WTC11 (cell line): ENCODE results near the gene NT5C1A. TPM values are rescaled to one million over a fixed set of nuclear protein-coding genes. Genes with fewer than 3 reads are reported as not detected.

ENCODE experiments used
- ATAC-seq: fragments of 200-7000 bp; cut with Tn5 transposase; 2 replicates; pipeline ENCODE4 v1.10.0; 2021; ENCODE audit warnings: mild to moderate bottlenecking, moderate library complexity
- CTCF ChIA-PET: fragments of 300-600 bp; sonication (Branson Sonifier 250); formaldehyde crosslinking; loops from one replicate; lab custom pipeline; 2021; ENCODE audit warnings: antibody characterized with exemption; lab: Charles Lee
- POLR2A ChIA-PET: fragments of 350-600 bp; sonication (Branson Sonifier 250); formaldehyde crosslinking; loops from one replicate; lab custom pipeline; 2021; ENCODE audit warnings: antibody characterized with exemption; lab: Charles Lee
- DNase-seq: peaks from one replicate; pipeline ENCODE4 v3.0.0; 2021; ENCODE audit warnings: low spot score
- H3K27ac Mint-ChIP-seq: 2 replicates; pipeline ENCODE4 v1.8.0; 2021; ENCODE audit warnings: mixed read lengths
- H3K27me3 Mint-ChIP-seq: 2 replicates; pipeline ENCODE4 v1.8.0; 2021; ENCODE audit warnings: low read depth, mild to moderate bottlenecking, moderate library complexity, mixed read lengths
- H3K36me3 Mint-ChIP-seq: 2 replicates; pipeline ENCODE4 v1.8.0; 2021; ENCODE audit warnings: mixed read lengths
- H3K4me1 Mint-ChIP-seq: 2 replicates; pipeline ENCODE4 v1.8.0; 2022; ENCODE audit warnings: mixed read lengths
- H3K4me3 Mint-ChIP-seq: 2 replicates; pipeline ENCODE4 v1.8.0; 2021; ENCODE audit warnings: mild to moderate bottlenecking, moderate library complexity, mixed read lengths
- H3K9me3 Mint-ChIP-seq: 2 replicates; pipeline ENCODE4 v1.8.0; 2021; ENCODE audit warnings: mixed read lengths
- AFF4 ChIP-seq: sonication (generic); formaldehyde crosslinking; IDR thresholded peaks from 2 replicates; pipeline ENCODE4 v1.8.1; 2023; ENCODE audit warnings: mild to moderate bottlenecking, missing genetic modification reagents, borderline replicate concordance
- AR ChIP-seq: fragments of 250-450 bp; sonication (Bioruptor Pico); IDR thresholded peaks from 2 replicates; pipeline ENCODE4 v1.9.0; 2021; ENCODE audit warnings: mild to moderate bottlenecking
- E2F5 ChIP-seq: sonication (generic); formaldehyde crosslinking; IDR thresholded peaks from 2 replicates; pipeline ENCODE4 v1.8.1; 2022; ENCODE audit warnings: mild to moderate bottlenecking, moderate library complexity, missing genetic modification reagents
- ELF4 ChIP-seq: sonication (generic); formaldehyde crosslinking; IDR thresholded peaks from 2 replicates; pipeline ENCODE4 v1.8.1; 2022; ENCODE audit warnings: low read depth, mild to moderate bottlenecking, moderate library complexity, missing genetic modification reagents
- FOXP4 ChIP-seq: sonication (generic); formaldehyde crosslinking; IDR thresholded peaks from 2 replicates; pipeline ENCODE4 v1.8.0; 2022; ENCODE audit warnings: mild to moderate bottlenecking, missing genetic modification reagents
- JUN ChIP-seq: sonication (generic); formaldehyde crosslinking; IDR thresholded peaks from 2 replicates; pipeline ENCODE4 v1.8.0; 2023; ENCODE audit warnings: mild to moderate bottlenecking, missing genetic modification reagents
- MLX ChIP-seq: sonication (generic); formaldehyde crosslinking; IDR thresholded peaks from 2 replicates; pipeline ENCODE4 v1.8.1; 2023; ENCODE audit warnings: mild to moderate bottlenecking, missing genetic modification reagents, moderate library complexity
- MYBL2 ChIP-seq: sonication (generic); formaldehyde crosslinking; IDR thresholded peaks from 2 replicates; pipeline ENCODE4 v1.8.1; 2023; ENCODE audit warnings: mild to moderate bottlenecking, moderate library complexity, missing genetic modification reagents
- NFYB ChIP-seq: sonication (generic); formaldehyde crosslinking; conservative IDR thresholded peaks from 2 replicates; pipeline ENCODE4 v1.8.0; 2022; ENCODE audit warnings: low read depth, missing genetic modification reagents
- SMAD4 ChIP-seq: sonication (generic); formaldehyde crosslinking; IDR thresholded peaks from 2 replicates; pipeline ENCODE4 v1.8.0; 2022; ENCODE audit warnings: mild to moderate bottlenecking, missing genetic modification reagents
- SP1 ChIP-seq: sonication (generic); formaldehyde crosslinking; conservative IDR thresholded peaks from 2 replicates; pipeline ENCODE4 v1.8.1; 2022; ENCODE audit warnings: missing genetic modification reagents
- STAT6 ChIP-seq: sonication (generic); formaldehyde crosslinking; conservative IDR thresholded peaks from 2 replicates; pipeline ENCODE4 v1.8.1; 2023; ENCODE audit warnings: mild to moderate bottlenecking, low read depth, missing genetic modification reagents, moderate library complexity
- USF2 ChIP-seq: sonication (generic); formaldehyde crosslinking; IDR thresholded peaks from 2 replicates; pipeline ENCODE4 v1.8.1; 2023; ENCODE audit warnings: mild to moderate bottlenecking, missing genetic modification reagents, moderate library complexity
- ZMAT4 ChIP-seq: fragments of 250-450 bp; sonication (Bioruptor Pico); IDR thresholded peaks from 2 replicates; pipeline ENCODE4 v1.9.0; 2021; ENCODE audit warnings: mild to moderate bottlenecking
- ZNF232 ChIP-seq: sonication (generic); formaldehyde crosslinking; IDR thresholded peaks from 2 replicates; pipeline ENCODE4 v1.8.0; 2022; ENCODE audit warnings: mild to moderate bottlenecking, missing genetic modification reagents
- ZNF423 ChIP-seq: fragments of 250-450 bp; sonication (Bioruptor Pico); IDR thresholded peaks from 2 replicates; pipeline ENCODE4 v2.1.2; 2022; ENCODE audit warnings: mild to moderate bottlenecking, moderate library complexity
- total RNA-seq: library from RNA; stranded (reverse); gene quantifications from 3 replicates; pipeline ENCODE4 v1.2.3, GENCODE V29; 2021

Gene NT5C1A
- total RNA-seq, 1 experiment from 2014 or later, result not detected

GRCh38 chr1:39642796-39643195, 29.1 kb downstream of the NT5C1A start (continued):
- TF ChIP-seq AFF4 (no peak), ZMAT4 (CRISPR knock-in tag) (no peak), JUN (CRISPR knock-in tag) (no peak), AR (no peak), FOXP4 (CRISPR knock-in tag) (no peak), STAT6 (CRISPR knock-in tag) (no peak), USF2 (no peak), MYBL2 (CRISPR knock-in tag) (no peak)

GRCh38 chr1:39640861-39641260, 31.0 kb downstream of the NT5C1A start:
- Mint-ChIP-seq H3K9me3 (no peaks in the 10 kb centered on the region), H3K27me3 (peaks cover 96% of the 10 kb centered on the region)

More at GRCh38 chr1:39640861-39641260, 31.0 kb downstream of the NT5C1A start:
- Mint-ChIP-seq H3K4me1 (peaks cover 3% of the 10 kb centered on the region), H3K27ac (no peak overlapping the region), H3K36me3 (no peaks in the 10 kb centered on the region), H3K4me3 (no peak overlapping the region)
- ChIA-PET POLR2A (no interaction called here), CTCF (interaction anchor here (1.4 to 3.8 kb wide), 4 partner anchors 13 to 35 kb away, joined by 6 to 44 read pairs (median 12); no protein-coding TSS in a partner anchor)
- DNase-seq (no peak), ATAC-seq (no peak)
- TF ChIP-seq NFYB (CRISPR knock-in tag), result no peak
- no peak for TF ChIP-seq ZNF423 (CRISPR knock-in tag)
- no peak for TF ChIP-seq ZNF232 (CRISPR knock-in tag)
- no peak for TF ChIP-seq MLX
- no peak for TF ChIP-seq SP1 (CRISPR knock-in tag)
- no peak for TF ChIP-seq ELF4 (CRISPR knock-in tag)
- TF ChIP-seq SMAD4 (CRISPR knock-in tag), result no peak
- no peak for TF ChIP-seq E2F5 (CRISPR knock-in tag)
- no peak for TF ChIP-seq AFF4
